Activated T-cell treated with anti-CD3 and anti-CD28 coated beads for 1 hour (primary cell): Measurements from ENCODE around the gene WIPF2.

Experiments used
- DNase-seq: peaks from one replicate; pipeline ENCODE4 v3.0.0-alpha.2; 2020; ENCODE audit warnings: low read depth

Gene WIPF2

DNA sequence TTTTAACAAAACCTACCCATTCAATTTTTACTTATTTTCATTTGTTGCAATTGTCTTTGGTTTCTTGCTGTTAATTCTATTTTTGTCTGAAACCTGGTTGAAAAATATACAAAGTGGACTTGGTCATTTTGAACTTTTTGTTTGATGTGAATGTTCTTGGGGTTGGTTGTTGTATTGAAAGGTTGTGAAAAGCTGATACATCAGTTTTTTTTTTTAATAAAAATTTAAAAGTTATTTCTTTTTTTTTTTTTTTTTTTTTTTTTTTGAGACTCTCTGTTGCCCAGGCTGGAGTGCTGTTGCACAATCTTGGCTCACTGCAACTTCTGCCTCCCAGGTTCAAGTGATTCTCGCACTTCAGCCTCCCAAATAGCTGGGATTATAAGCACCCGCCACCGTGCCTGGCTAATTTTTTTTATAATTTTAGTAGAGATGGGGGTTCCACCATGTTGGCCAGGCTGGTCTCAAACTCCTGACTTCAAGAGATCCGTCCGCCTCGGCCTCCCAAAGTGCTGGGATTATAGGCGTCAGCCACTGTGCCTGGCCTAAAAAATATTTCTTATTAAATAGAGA, 28.9 kb downstream of the WIPF2 start:
- no peak for DNase-seq

DNA sequence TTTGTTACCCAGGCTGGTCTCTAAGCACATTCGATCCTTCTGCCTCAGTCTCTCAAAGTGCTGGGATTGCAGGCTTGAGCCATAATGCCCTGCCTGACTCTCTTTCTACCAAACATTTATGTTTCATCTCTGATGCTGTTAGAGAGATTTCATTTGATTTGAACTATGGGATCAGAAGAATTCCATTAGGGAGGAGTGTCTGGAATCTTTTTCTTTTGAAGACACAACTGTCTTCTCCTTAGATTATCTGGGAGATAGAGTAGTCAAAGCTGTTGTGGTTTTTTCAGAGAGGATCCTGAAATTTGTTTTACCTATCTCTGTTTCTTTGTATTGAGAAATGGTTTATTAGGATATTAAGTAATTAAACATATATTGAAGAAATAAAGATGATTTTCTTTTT, 29.4 kb downstream of the WIPF2 start:
- no peak for DNase-seq

DNA sequence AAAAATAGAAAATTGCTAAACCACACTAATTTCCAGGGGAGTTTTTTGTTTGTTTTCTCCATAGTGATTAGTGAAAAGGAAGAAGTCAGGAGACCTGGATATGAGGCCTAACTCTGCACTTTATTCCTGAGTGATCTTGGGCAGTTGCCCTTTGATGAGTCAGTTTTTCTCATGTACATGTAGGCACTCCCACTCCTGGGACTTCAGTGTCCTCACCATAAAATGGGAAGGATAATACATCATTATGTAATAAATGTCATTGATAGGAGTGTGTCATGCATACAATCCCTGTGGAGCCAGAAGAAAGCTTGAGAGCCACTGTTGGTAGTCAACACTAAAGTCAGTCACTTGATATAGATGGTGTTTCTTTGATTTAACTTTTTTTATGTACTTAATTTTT, 32.5 kb downstream of the WIPF2 start:
- DNase-seq, result no peak

DNA sequence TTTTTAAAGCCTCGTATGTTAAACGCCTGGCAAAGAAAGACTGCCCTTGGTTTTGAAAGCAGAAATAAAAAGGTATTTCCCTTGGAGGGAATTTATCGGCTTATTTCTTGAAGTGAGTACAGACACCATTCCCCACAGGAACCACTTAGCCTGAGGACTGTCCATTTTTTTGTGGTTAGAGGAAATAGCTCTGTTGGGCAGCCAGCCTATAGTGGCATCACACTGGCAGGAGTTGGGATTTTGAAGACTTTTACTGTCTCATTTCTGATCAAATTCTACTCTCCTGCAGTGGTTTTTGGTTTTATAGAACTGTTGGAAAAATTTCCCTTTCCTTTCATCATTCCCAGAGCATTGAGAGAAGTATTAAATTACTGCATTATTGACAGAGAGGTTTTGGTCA, 34.5 kb downstream of the WIPF2 start:
- DNase-seq, result no peak

GRCh38 chr17:40259505-40259904, 40.4 kb downstream of the WIPF2 start:
- no peak for DNase-seq

DNA sequence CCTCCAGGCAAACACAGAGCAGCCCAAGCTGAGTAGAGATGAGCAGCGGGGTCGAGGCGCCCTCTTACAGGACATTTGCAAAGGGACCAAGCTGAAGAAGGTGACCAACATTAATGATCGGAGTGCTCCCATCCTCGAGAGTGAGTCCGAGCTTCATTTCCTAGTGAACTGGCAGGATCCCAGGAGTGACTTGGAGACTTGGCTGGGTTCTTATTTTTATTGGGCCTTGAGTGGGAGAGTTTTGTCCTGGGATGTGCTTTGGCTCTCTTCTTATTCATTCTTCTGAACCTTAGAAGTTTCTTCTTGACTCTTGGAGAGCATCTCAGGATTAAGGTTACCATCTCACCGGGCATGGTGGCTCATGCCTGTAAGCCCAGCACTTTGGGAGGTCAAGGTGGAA, 41.4 kb downstream of the WIPF2 start:
- DNase-seq, result no peak

DNA sequence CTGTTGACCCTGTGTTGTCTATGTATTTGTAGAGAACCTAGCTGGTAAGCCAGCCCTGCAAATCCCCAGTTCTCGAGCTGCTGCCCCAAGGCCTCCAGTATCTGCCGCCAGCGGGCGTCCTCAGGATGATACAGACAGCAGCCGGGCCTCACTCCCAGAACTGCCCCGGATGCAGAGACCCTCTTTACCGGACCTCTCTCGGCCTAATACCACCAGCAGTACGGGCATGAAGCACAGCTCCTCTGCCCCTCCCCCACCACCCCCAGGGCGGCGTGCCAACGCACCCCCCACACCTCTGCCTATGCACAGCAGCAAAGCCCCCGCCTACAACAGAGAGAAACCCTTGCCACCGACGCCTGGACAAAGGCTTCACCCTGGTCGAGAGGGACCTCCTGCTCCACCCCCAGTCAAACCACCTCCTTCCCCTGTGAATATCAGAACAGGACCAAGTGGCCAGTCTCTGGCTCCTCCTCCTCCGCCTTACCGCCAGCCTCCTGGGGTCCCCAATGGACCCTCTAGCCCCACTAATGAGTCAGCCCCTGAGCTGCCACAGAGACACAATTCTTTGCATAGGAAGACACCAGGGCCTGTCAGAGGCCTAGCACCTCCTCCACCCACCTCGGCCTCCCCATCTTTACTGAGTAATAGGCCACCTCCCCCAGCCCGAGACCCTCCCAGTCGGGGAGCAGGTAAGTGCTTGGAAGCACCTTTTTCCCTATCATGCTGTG, 45.5 kb downstream of the WIPF2 start:
- no peak for DNase-seq

DNA sequence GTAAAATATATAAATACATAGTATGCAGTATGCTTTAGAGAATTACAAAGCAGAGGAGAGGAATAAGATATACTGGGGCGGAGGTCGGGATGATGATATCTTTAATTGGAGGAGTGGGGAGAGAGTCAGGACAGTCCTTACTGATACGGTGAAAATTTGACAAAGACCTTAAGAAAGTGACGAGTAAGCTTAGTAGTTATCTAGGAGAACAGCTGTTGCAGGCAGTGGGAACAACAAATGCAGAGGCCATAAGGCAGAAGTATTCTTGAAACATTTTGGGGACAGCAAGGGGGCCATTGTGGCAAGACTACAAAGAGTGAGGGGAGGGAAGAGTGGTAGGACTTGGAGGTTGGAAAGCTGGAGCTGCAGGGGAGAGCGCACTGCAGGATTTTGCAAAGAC, 46.2 kb downstream of the WIPF2 start:
- no peak for DNase-seq

GRCh38 chr17:40266882-40267281, 47.8 kb downstream of the WIPF2 start:
- no peak for DNase-seq

- no peak for DNase-seq
Observed at GRCh38 chr17:40268141-40268712, 49.1 kb downstream of the WIPF2 start.

DNA sequence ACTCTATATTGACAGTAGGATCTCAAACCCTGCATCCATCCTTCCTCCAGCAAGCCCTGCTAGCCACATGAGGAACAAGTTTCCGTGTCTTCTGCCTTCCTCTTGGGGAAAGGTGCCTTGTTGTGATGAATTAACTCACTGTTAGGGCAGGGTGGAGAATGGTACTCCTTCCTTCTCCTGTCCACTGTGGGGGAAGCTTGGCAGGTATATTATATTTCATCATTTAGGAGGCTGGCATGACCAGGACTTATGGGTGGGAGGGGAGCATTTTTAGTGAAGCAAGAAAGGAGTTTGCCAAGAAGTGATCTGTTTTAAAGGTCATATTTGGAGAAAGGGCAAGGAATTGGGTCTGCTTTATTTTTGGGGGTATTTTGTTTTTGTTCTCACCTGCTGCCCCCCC, 59.3 kb downstream of the WIPF2 start:
- no peak for DNase-seq

DNA sequence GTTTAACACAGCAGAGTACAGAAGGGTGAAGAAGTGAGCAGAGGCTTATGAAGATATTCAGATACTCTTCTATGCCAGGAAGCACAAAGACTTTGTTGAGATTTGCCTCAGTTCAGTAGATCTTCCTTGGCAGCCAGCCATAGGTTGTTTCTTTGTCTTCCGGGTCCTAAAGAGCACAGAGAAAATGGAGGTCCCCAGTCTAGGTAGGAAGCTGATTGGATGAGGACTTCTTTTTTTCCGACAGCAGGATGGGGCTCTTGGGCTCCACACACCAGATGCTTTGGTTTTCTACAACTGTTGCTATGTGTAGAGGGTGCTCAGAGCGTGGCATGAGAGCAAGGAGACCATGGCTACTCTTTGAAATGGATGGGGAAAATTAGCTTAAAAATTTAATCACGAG, 60.3 kb downstream of the WIPF2 start:
- DNase-seq, result no peak

DNA sequence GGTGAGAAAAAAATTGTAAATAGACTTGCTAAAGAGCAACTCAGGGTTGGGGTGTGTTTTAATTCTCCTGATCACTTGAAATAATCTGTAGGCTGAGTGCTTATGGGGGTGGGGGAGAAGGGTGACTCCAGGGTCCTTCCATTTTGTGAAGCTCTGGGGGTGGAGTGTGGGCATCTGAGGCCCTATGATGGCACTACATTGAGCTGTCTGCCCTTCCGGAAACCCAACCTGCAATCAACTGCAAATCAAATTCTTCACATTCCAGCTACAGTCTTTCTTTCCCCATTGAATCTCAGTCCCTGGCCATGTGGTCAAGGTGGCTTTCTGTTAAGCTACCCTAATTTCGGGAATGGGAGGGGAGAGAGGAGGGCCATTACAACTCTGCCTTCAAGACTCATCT, 62.6 kb downstream of the WIPF2 start:
- no peak for DNase-seq

DNA sequence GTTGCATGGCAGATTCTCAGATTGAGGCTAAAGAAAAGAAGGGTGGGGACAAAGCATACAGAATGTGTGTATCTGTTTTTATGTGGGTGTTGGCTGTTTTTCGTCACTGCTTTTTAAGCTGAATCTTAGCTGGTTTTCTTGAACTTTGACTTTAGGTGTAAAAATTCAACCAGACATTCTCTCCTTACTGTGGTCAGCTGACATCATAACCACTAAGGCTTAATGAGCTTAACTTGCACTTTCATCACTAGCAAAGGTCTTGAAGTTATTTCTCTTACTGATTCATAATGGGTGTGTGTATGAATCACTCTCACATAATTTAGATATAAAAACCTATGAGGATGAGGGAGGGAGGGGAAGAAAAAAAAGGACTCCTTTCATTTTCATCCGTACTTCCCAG, 64.6 kb downstream of the WIPF2 start:
- DNase-seq, result no peak

DNA sequence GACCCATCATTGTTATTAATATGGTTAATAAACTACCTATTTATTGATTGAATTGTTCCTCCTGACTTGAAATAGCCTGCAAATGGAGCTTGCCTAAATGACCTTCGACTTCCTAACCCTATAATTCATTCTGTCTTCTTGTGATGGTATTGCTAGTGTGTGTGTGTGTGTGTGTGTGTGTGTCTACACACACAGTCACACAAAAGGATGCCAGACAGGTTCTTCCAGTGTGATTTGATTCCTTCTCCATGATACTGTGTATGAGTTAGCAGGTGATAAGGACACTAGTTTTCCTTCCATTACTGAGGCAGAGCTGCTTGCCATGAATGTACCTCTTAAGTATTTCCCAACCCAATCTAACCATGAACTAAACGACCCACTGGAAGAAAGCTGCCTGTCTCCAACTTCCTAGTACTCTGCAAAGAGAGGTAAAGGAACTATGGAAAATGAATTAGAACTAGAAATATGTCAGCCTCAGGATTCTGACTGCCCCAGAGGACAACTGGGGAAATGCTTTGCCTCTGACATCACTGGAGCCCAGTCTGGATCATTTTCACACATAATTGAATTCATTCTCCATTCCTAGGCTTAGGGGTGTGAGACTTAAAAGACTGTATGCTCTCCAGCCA, 65.1 kb downstream of the WIPF2 start:
- DNase-seq, result no peak

GRCh38 chr17:40286473-40286872, 67.4 kb downstream of the WIPF2 start:
- DNase-seq, result no peak

DNA sequence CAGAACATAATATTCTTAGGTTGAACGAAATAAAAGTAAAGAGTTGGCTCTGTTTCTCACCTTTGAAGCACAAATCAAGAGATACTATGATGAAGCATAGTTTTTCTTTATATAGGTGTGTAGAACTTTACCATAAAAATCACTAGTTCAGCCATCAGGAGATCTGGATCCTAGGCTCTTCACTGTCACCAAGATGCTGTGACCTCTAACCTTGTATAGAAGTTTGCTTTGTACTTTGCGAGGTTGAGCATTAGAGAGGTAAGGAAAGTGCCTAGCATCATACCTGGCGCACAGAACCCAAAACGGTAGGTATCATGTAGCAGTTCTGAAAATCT, 68.0 kb downstream of the WIPF2 start:
- no peak for DNase-seq

GRCh38 chr17:40287494-40288369, 68.6 kb downstream of the WIPF2 start, which contains the start of gene CDC6:
TSS of gene CDC6 (plus strand) at chr17:40287879. CDS start at chr17:40289421, 1,542 bp downstream.
- peak; percentile 95 for DNase-seq

GRCh38 chr17:40290629-40291280, 71.7 kb downstream of the WIPF2 start:
- DNase-seq, result no peak

DNA sequence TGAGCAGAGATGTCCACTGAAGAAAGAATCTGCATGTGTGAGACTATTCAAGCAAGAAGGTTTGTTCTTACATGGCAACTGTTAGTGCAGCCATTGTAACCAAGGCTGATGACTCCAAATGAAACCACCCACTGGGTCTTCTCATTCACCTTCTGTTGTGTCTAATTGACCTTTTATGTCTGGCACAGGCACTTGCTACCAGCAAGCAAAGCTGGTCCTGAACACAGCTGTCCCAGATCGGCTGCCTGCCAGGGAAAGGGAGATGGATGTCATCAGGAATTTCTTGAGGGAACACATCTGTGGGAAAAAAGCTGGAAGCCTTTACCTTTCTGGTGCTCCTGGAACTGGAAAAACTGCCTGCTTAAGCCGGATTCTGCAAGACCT, 72.2 kb downstream of the WIPF2 start:
- DNase-seq, result no peak

DNA sequence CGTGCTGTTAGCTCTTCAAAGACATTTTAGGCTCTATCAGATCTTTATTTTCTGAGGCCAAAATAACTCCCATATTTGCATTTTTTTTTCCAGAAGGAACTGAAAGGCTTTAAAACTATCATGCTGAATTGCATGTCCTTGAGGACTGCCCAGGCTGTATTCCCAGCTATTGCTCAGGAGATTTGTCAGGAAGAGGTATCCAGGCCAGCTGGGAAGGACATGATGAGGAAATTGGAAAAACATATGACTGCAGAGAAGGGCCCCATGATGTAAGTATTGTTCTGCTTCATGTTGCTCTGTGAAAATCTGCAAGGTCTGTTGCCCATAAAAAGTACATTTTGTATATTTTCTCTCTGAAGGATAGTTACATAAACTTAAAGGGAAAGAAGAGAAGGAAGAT, 74.3 kb downstream of the WIPF2 start:
- DNase-seq, result no peak
